IMR-90 (cell line): ENCODE data around the gene DPYD. TPM values are rescaled to one million over a fixed set of nuclear protein-coding genes. Genes with fewer than 3 reads are reported as not detected.

ENCODE experiments used
- ATAC-seq: fragments of 200-7000 bp; cut with Tn5 transposase; 2 replicates; pipeline ENCODE4 v1.9.1; 2020; ENCODE audit warnings: low read depth, mild to moderate bottlenecking, moderate library complexity
- BruUV-seq: library from RNA; stranded (reverse); fragments of 400-500 nt; replicated peaks from 2 replicates; lab custom pipeline; 2021; lab: Mats Ljungman, UMichigan
- CTCF ChIA-PET: fragments of 300-600 bp; formaldehyde crosslinking; extraction: SDS; loops from one replicate; lab custom pipeline; 2021; ENCODE audit warnings: antibody characterized with exemption; lab: Yijun Ruan, JAX
- POLR2A ChIA-PET: fragments of 300-600 bp; sonication (Branson Sonifier 250); formaldehyde crosslinking; loops from one replicate; lab custom pipeline; 2022; ENCODE audit warnings: antibody characterized with exemption; ENCODE audit not compliant: unreplicated experiment; lab: Charles Lee
- DNase-seq: peaks from one replicate; pipeline ENCODE4 v3.0.0; 2013
- H2AFZ ChIP-seq: replicated peaks from 2 replicates; pipeline ENCODE3; 2013; ENCODE audit warnings: low read length, mild to moderate bottlenecking; ENCODE audit not compliant: poor library complexity
- H2AK5ac ChIP-seq: 2 replicates; pipeline ENCODE4 v1.6.1; 2013; ENCODE audit warnings: low read depth, low read length, inconsistent platforms
- H2AK9ac ChIP-seq: replicated peaks from 2 replicates; pipeline ENCODE3; 2013; ENCODE audit warnings: mild to moderate bottlenecking, low read depth, low read length, moderate library complexity; ENCODE audit not compliant: poor library complexity
- H2BK120ac ChIP-seq: 2 replicates; pipeline ENCODE4 v1.6.1; 2013; ENCODE audit warnings: low read depth, low read length, inconsistent platforms
- H2BK15ac ChIP-seq: 3 replicates; pipeline ENCODE4 v1.6.1; 2013; ENCODE audit warnings: low read depth, low read length, inconsistent platforms
- H2BK20ac ChIP-seq: 2 replicates; pipeline ENCODE4 v1.6.1; 2013; ENCODE audit warnings: low read depth, mild to moderate bottlenecking, inconsistent platforms, low read length, moderate library complexity
- H2BK5ac ChIP-seq: 2 replicates; pipeline ENCODE4 v1.6.1; 2013; ENCODE audit warnings: mild to moderate bottlenecking, low read depth, low read length, inconsistent platforms; ENCODE audit not compliant: poor library complexity, severe bottlenecking
- H3K14ac ChIP-seq: replicated peaks from 2 replicates; pipeline ENCODE4 v1.6.1; 2013; ENCODE audit warnings: low read depth, low read length, inconsistent platforms
- H3K18ac ChIP-seq: 2 replicates; pipeline ENCODE4 v1.6.1; 2013; ENCODE audit warnings: low read depth, low read length, control low read depth
- H3K23ac ChIP-seq: 2 replicates; pipeline ENCODE4 v1.6.1; 2013; ENCODE audit warnings: low read depth, low read length, inconsistent platforms
- H3K27ac ChIP-seq: 2 replicates; pipeline ENCODE4 v1.5.1; 2013; ENCODE audit warnings: mild to moderate bottlenecking, control low read depth, low read length; ENCODE audit not compliant: insufficient read depth
- H3K27me3 ChIP-seq: 2 replicates; pipeline ENCODE4 v1.6.1; 2013; ENCODE audit warnings: low read length; ENCODE audit not compliant: control insufficient read depth, insufficient read depth
- H3K36me3 ChIP-seq: 2 replicates; pipeline ENCODE4 v1.6.1; 2013; ENCODE audit warnings: low read length, mixed read lengths; ENCODE audit not compliant: control insufficient read depth, insufficient read depth
- H3K4ac ChIP-seq: 2 replicates; pipeline ENCODE4 v1.6.1; 2013; ENCODE audit warnings: low read depth, low read length, inconsistent platforms
- H3K4me1 ChIP-seq: 2 replicates; pipeline ENCODE4 v1.6.1; 2013; ENCODE audit warnings: low read length, mixed read lengths; ENCODE audit not compliant: control insufficient read depth, insufficient read depth
- H3K4me2 ChIP-seq: 2 replicates; pipeline ENCODE4 v1.6.1; 2013; ENCODE audit warnings: low read depth, mild to moderate bottlenecking, control low read depth, low read length, moderate library complexity
- H3K4me3 ChIP-seq: 2 replicates; pipeline ENCODE4 v1.5.1; 2013; ENCODE audit warnings: low read depth, mild to moderate bottlenecking, control low read depth, low read length, moderate library complexity; ENCODE audit not compliant: insufficient read depth
- H3K56ac ChIP-seq: 2 replicates; pipeline ENCODE4 v1.6.1; 2013; ENCODE audit warnings: low read length, inconsistent platforms; ENCODE audit not compliant: insufficient read depth; ENCODE audit errors: extremely low read depth
- H3K79me1 ChIP-seq, 2 experiments: 2 replicates each; pipeline ENCODE4 v1.6.1; 2013; ENCODE audit warnings: low read length in 2 of 2, inconsistent platforms in 1 of 2, low read depth in 1 of 2
- H3K9ac ChIP-seq: 2 replicates; pipeline ENCODE4 v1.6.1; 2013; ENCODE audit warnings: low read depth, low read length, control low read depth
- H3K9me1 ChIP-seq: 2 replicates; pipeline ENCODE4 v1.6.1; 2013; ENCODE audit warnings: low read length, inconsistent platforms; ENCODE audit not compliant: insufficient read depth
- H3K9me3 ChIP-seq: 2 replicates; pipeline ENCODE4 v1.6.1; 2013; ENCODE audit warnings: low read length; ENCODE audit not compliant: control insufficient read depth, insufficient read depth
- H4K20me1 ChIP-seq: 2 replicates; pipeline ENCODE4 v1.6.1; 2013; ENCODE audit warnings: low read length, inconsistent platforms; ENCODE audit not compliant: insufficient read depth
- H4K5ac ChIP-seq: 2 replicates; pipeline ENCODE4 v1.6.1; 2013; ENCODE audit warnings: mild to moderate bottlenecking, low read depth, low read length, control low read depth
- H4K8ac ChIP-seq, 2 experiments: 2 replicates each; pipeline ENCODE4 v1.6.1; 2013; ENCODE audit warnings: low read depth in 2 of 2, low read length in 2 of 2, control low read depth in 1 of 2, inconsistent platforms in 1 of 2
- H4K91ac ChIP-seq: 2 replicates; pipeline ENCODE4 v1.6.1; 2013; ENCODE audit warnings: low read depth, low read length, inconsistent platforms; ENCODE audit not compliant: insufficient read depth
- BHLHE40 ChIP-seq: fragments of 150-350 bp; IDR thresholded peaks from 2 replicates; pipeline ENCODE4 v1.6.1; 2016; ENCODE audit warnings: mild to moderate bottlenecking, low read depth, low read length
- CEBPB ChIP-seq: IDR thresholded peaks from 2 replicates; pipeline ENCODE4 v1.6.1; 2012; ENCODE audit warnings: low read depth, low read length, improper control_type of control experiment
- CHD1 ChIP-seq: IDR thresholded peaks from 2 replicates; pipeline ENCODE4 v1.6.1; 2012; ENCODE audit warnings: low read depth, low read length, improper control_type of control experiment
- CTCF ChIP-seq: conservative IDR thresholded peaks from 2 replicates; pipeline ENCODE4 v1.5.1; 2012; ENCODE audit warnings: mild to moderate bottlenecking, low read depth, low read length, improper control_type of control experiment
- ELK1 ChIP-seq: fragments of 150-350 bp; IDR thresholded peaks from 2 replicates; pipeline ENCODE4 v1.6.1; 2016; ENCODE audit warnings: low read depth, mild to moderate bottlenecking, low read length, moderate library complexity, borderline replicate concordance
- FOS ChIP-seq: fragments of 150-350 bp; IDR thresholded peaks from 2 replicates; pipeline ENCODE4 v1.6.1; 2016; ENCODE audit warnings: low read depth, low read length
- MAFK ChIP-seq: IDR thresholded peaks from 2 replicates; pipeline ENCODE4 v1.6.1; 2012; ENCODE audit warnings: low read depth, low read length, improper control_type of control experiment
- MAZ ChIP-seq: IDR thresholded peaks from 2 replicates; pipeline ENCODE4 v1.6.1; 2012; ENCODE audit warnings: low read depth, mild to moderate bottlenecking, low read length, improper control_type of control experiment, moderate library complexity, borderline replicate concordance
- MXI1 ChIP-seq: IDR thresholded peaks from 2 replicates; pipeline ENCODE4 v1.6.1; 2012; ENCODE audit warnings: low read depth, mild to moderate bottlenecking, low read length, moderate library complexity, borderline replicate concordance
- NFE2L2 ChIP-seq: fragments of 150-350 bp; IDR thresholded peaks from 2 replicates; pipeline ENCODE4 v1.6.1; 2016; ENCODE audit warnings: low read depth, mild to moderate bottlenecking, low read length
- POLR2A ChIP-seq: IDR thresholded peaks from 2 replicates; pipeline ENCODE4 v1.6.1; 2012; ENCODE audit warnings: mild to moderate bottlenecking, low read depth, low read length
- RAD21 ChIP-seq: IDR thresholded peaks from 2 replicates; pipeline ENCODE4 v1.6.1; 2012; ENCODE audit warnings: low read length, improper control_type of control experiment
- RCOR1 ChIP-seq: IDR thresholded peaks from 2 replicates; pipeline ENCODE4 v1.6.1; 2012; ENCODE audit warnings: mild to moderate bottlenecking, low read length, improper control_type of control experiment; ENCODE audit not compliant: insufficient replicate concordance
- RFX5 ChIP-seq: IDR thresholded peaks from 2 replicates; pipeline ENCODE4 v1.8.0; 2012; ENCODE audit warnings: low read depth, mild to moderate bottlenecking, low read length, moderate library complexity
- SMC3 ChIP-seq: fragments of 150-350 bp; IDR thresholded peaks from 2 replicates; pipeline ENCODE4 v1.6.1; 2016; ENCODE audit warnings: low read depth, mild to moderate bottlenecking, antibody characterized with exemption, low read length, moderate library complexity
- USF2 ChIP-seq: fragments of 150-350 bp; IDR thresholded peaks from 2 replicates; pipeline ENCODE4 v1.6.1; 2017; ENCODE audit warnings: mild to moderate bottlenecking, antibody characterized with exemption, low read length, low read depth
- dilution Hi-C: fragments of 300-500 bp; cut with HindIII; formaldehyde crosslinking; loops from one replicate; pipeline ENCODE4 v1.14.3; 2018; ENCODE audit warnings: low sequenced_read_pairs; ENCODE audit not compliant: unreplicated experiment
- in situ Hi-C: fragments of 300-500 bp; cut with MboI; formaldehyde crosslinking; loops from 3 replicates; pipeline ENCODE4 v1.14.3; 2019; ENCODE audit warnings: low sequenced_read_pairs, inconsistent platforms, mixed read lengths
- intact Hi-C: fragments of 100-400 bp; cut with micrococcal nuclease; formaldehyde crosslinking; loops from 2 replicates; pipeline ENCODE4 v1.10.0; 2022
- polyA plus RNA-seq, 3 experiments: library from polyadenylated mRNA; depleted of rRNA; stranded (reverse); fragments of >200 nt; gene quantifications; 2 replicates each; pipeline ENCODE4 v1.2.3, GENCODE V29; 2012; ENCODE audit warnings: low replicate concordance in 1 of 3
- total RNA-seq: library from RNA; depleted of rRNA; stranded (reverse); fragments of >200 nt; gene quantifications from 2 replicates; pipeline ENCODE4 v1.2.3, GENCODE V29; 2012

The DPYD gene
- total and polyA plus RNA-seq, 2 of the 4 experiments (the other 2 are of a cell fraction): 9.3 to 47.3 TPM

GRCh38 chr1:97893844-97894243, 27.0 kb downstream of the DPYD start:
- no peak overlapping the region for H2BK5ac ChIP-seq
- BruUV-seq: no TSS peak
- 0 out of 2 replicates have a peak overlapping the region, but pooled peaks have one; percentile 57 for H3K14ac ChIP-seq
- TF ChIP-seq CEBPB (no peak), FOS (no peak), MXI1 (no peak), USF2 (no peak), RAD21 (no peak), BHLHE40 (no peak), POLR2A (no peak), MAZ (no peak), MAFK (no peak), SMC3 (no peak), NFE2L2 (no peak), RFX5 (no peak), RCOR1 (no peak), ELK1 (no peak), CTCF (no peak), CHD1 (no peak)
- H2BK15ac ChIP-seq: no peak overlapping the region
- H3K4me3 ChIP-seq: no peak overlapping the region
- no peak overlapping the region for H2AK9ac ChIP-seq
- peak overlapping the region; percentile 38; the same call in 1 of the 2 replicates for H3K4me2 ChIP-seq
- peak; percentile 33 for DNase-seq
- intact Hi-C loops: no loop called here
- no peaks in the 10 kb centered on the region for H3K36me3 ChIP-seq
- no peak overlapping the region for H2AK5ac ChIP-seq
- no peak overlapping the region for H2BK120ac ChIP-seq
- no peak overlapping the region for H3K18ac ChIP-seq
- POLR2A ChIA-PET: no interaction called here
- no peak overlapping the region for H3K23ac ChIP-seq
- H3K27ac ChIP-seq: no peak overlapping the region
- no peaks in the 10 kb centered on the region for H3K27me3 ChIP-seq
- H3K79me1 ChIP-seq: peaks cover 9 to 11% of the 10 kb centered on the region in 2 experiments; a peak in 3 of 4 replicates
- CTCF ChIA-PET: no interaction called here
- peak; percentile 42; the same call in 1 of the 2 replicates for ATAC-seq
- dilution Hi-C loops: no loop called here
- H3K9ac ChIP-seq: no peak overlapping the region; the same call in 1 of the 2 replicates
- H3K4ac ChIP-seq: no peak overlapping the region
- peaks cover 3% of the 10 kb centered on the region; the same call in 1 of the 2 replicates for H3K4me1 ChIP-seq
- H2BK20ac ChIP-seq: no peak overlapping the region
- in situ Hi-C loops: no loop called here
- no peak overlapping the region for H4K8ac ChIP-seq
- H4K91ac ChIP-seq: no peak overlapping the region
- no peak overlapping the region for H2AFZ ChIP-seq
- no peaks in the 10 kb centered on the region for H3K9me1 ChIP-seq
- no peaks in the 10 kb centered on the region for H4K20me1 ChIP-seq
- no peak overlapping the region for H3K56ac ChIP-seq
- peaks cover 5% of the 10 kb centered on the region for H3K9me3 ChIP-seq
- H4K5ac ChIP-seq: no peak overlapping the region
